SKM-1 (cell line): ENCODE data around the gene PARP16.
A peak's percentile ranks its signal among the peaks of the same experiment; 100 is the strongest.
"Not testable (repeated sequence)": the region's sequence is repeated elsewhere in the genome, so short reads cannot be mapped to it uniquely, and the experiment has no call there.

Experiments used
- DNase-seq: peaks from one replicate; lab custom pipeline; 2025; ENCODE audit not compliant: unreplicated experiment; lab: John Stamatoyannopoulos, UW

Gene PARP16

GRCh38 chr15:65245096-65245856 is 41.4 kb downstream of the PARP16 start:
- DNase-seq = no peak

- DNase-seq = no peak
Observed at GRCh38 chr15:65244638-65245037, 42.0 kb downstream of the PARP16 start.

- DNase-seq = not testable (repeated sequence)
Observed at GRCh38 chr15:65236443-65236842, 50.2 kb downstream of the PARP16 start.

- no peak for DNase-seq
Observed at GRCh38 chr15:65233696-65234095, 53.0 kb downstream of the PARP16 start.

- DNase-seq = no peak
Observed at GRCh38 chr15:65232520-65232919, 54.2 kb downstream of the PARP16 start.

GRCh38 chr15:65231306-65231705 is 55.4 kb downstream of the PARP16 start:
- DNase-seq = no peak

GRCh38 chr15:65226901-65227300 is 59.8 kb downstream of the PARP16 start:
- DNase-seq = not testable (repeated sequence)

- no peak for DNase-seq
Observed at GRCh38 chr15:65226221-65226620, 60.5 kb downstream of the PARP16 start.

GRCh38 chr15:65223996-65224395 is 62.7 kb downstream of the PARP16 start:
- peak; percentile 37 for DNase-seq

GRCh38 chr15:65222891-65223290 is 63.8 kb downstream of the PARP16 start:
- no peak for DNase-seq

- DNase-seq = no peak
Observed at GRCh38 chr15:65221697-65222096, 65.0 kb downstream of the PARP16 start.

- no peak for DNase-seq
Observed at GRCh38 chr15:65219137-65219536, 67.5 kb downstream of the PARP16 start.

- no peak for DNase-seq
Observed at GRCh38 chr15:65217526-65218482, 68.9 kb downstream of the PARP16 start.

- DNase-seq = no peak
Observed at GRCh38 chr15:65215496-65215895, 71.2 kb downstream of the PARP16 start.

GRCh38 chr15:65214010-65214409 is 72.7 kb downstream of the PARP16 start:
- DNase-seq = no peak

- DNase-seq = no peak
Observed at GRCh38 chr15:65213241-65213640, 73.4 kb downstream of the PARP16 start.

GRCh38 chr15:65212097-65212496 is 74.6 kb downstream of the PARP16 start:
- peak; percentile 27 for DNase-seq

GRCh38 chr15:65211482-65211982 is 75.2 kb downstream of the PARP16 start:
- DNase-seq = no peak

- DNase-seq = no peak
Observed at GRCh38 chr15:65210770-65211481, 75.8 kb downstream of the PARP16 start, which contains the start of gene CILP. Gene CILP (minus strand): TSS chr15:65211473. CDS start chr15:65209755, 1,718 bp downstream.

GRCh38 chr15:65209701-65210643 is 76.7 kb downstream of the PARP16 start:
- no peak for DNase-seq
